Measurements from ENCODE around the gene HLA-DQB2.

DNA sequence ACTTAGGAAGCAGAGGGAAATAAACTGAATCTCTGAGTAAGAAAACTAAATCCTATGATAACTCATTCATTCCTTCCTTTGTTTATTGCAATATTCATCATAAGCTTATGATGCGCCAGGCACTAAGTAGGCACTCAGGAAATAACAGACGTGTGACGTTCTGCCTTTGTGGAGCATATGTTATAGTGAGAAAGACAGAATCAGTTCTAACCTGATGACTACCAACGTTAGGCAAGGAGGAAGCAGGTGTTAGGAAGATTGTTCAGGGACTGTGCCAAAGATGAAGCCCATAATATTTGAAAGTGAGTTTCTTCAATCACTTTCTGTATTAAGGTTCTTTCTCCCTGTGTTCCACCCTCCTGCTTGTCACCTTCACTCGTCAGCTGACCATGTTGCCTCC, 18.6 kb downstream of the HLA-DQB2 start:
- TF ChIP-seq, protein P1, sequence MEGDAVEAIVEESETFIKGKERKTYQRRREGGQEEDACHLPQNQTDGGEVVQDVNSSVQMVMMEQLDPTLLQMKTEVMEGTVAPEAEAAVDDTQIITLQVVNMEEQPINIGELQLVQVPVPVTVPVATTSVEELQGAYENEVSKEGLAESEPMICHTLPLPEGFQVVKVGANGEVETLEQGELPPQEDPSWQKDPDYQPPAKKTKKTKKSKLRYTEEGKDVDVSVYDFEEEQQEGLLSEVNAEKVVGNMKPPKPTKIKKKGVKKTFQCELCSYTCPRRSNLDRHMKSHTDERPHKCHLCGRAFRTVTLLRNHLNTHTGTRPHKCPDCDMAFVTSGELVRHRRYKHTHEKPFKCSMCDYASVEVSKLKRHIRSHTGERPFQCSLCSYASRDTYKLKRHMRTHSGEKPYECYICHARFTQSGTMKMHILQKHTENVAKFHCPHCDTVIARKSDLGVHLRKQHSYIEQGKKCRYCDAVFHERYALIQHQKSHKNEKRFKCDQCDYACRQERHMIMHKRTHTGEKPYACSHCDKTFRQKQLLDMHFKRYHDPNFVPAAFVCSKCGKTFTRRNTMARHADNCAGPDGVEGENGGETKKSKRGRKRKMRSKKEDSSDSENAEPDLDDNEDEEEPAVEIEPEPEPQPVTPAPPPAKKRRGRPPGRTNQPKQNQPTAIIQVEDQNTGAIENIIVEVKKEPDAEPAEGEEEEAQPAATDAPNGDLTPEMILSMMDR (conservative IDR thresholded peaks at IDR 0.05), result no peak
- no peak for TF ChIP-seq ZFX (IDR thresholded peaks at IDR 0.05)

Data from C4-2B (cell line).